ENCODE data around the gene PPARGC1A.

PPARGC1A gene

DNA sequence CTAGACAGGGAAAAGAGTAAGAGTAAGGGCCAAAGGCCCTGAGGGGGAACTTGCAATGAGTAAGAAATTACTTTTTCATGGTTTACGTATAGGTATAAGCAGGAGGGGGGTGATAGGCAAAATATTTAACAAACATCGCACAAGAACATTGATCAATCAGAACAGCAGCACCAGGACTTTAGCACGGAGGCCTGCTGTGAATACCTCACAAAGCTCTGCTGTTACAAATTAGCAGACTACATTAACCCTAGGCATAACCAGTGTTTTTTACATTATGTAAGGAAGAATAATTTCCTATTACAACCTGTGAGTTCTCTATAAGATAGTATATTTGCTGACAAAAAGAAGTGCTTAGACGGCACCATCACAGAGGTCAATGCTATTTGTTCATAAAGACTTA, 44.9 kb downstream of the PPARGC1A start:
- no peak for DNase-seq (ENCODE audit: low spot score)

DNA sequence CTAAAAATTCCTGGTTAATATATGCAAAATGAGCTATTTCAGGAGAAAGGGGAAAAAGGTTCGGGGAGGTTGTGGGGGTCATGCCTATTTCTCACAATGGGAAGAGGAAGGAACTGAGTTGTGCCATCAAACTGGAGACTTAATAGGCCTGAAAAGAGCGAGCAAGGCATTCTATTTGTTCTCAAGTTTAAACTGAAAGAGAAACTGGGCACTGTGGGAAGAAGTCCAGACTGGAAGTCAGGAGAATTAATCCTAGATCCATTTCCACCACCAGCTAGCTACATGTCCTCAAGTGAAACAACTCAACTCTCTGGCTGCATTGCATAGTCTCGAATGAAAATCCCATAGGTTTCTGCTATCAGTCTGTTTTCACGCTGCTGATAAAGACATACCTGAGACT, 50.6 kb downstream of the PPARGC1A start:
- no peak for DNase-seq (ENCODE audit: low spot score)

- DNase-seq (ENCODE audit: low spot score): no peak
Observed at GRCh38 chr4:23838607-23839006, 51.2 kb downstream of the PPARGC1A start.

DNA sequence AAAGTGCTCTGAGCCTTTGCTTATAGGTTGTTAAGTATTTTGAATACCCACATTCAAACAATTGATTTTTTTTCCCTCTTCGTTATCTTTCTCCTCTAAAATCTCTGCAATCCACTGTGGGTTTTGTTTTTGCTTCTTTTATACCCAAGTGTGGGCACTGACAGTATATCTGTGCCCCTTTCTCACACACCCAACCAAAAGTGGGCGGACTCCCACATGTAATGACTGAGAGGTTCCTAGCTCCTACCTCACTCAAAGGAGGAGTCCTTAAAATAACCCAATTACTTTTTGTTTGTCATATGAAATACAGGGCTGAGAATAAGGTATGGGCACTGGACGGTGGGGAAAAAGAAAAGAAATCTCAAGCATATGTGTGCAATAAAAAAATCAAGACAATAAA, 51.7 kb downstream of the PPARGC1A start:
- no peak for DNase-seq (ENCODE audit: low spot score)

DNA sequence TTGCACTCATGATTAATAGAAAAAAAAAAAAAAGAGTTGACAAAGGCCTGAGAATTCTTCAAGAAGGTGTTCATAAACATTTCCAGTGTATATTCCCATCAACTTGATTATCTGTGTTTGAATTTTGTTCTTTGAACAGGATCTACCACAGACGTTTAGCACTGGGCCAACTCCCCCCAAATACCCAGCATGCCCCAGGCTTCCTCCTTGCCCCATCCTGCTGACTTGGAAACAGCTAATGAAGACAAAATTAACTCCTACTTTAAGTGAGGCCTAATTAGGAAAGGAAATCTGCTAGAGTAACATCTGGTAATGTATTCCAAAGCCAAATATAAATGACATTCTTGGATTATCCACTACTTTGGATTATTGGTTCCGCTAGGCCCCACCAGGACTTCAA, 52.5 kb downstream of the PPARGC1A start:
- peak; percentile 30 for DNase-seq (ENCODE audit: low spot score)

DNA sequence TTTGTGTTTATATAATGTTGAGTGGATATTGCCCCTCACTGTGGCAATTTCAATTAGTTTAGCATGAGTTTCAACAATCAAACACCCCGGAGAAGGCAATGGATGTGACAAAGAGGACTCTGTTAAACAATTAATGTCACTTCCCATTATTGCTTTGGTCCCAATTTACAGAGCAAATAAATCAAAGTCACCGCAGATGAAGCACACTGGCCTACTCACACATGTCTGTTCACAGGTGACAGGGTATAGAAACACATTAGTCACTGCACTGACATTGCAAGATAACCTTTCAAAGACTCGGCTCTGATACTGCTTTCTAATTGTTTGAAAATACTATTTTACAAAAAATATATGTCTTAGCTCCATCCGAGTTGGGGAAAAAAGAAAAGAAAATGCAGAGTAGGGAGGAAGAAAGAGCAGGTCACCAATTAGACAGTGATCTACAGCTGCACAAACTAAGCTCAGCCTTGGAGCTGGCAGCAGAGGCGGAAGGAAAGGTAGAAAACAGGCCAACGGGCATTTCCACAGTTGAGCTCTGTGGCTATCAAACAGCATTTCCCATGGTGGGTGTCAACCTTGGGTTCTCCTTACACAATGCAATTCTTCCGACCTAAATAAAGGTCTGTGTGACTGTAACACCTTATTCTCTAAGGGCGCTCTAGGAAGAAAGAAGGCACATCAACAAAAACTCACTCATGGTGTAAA, 53.9 kb downstream of the PPARGC1A start:
- DNase-seq (ENCODE audit: low spot score): no peak

DNA sequence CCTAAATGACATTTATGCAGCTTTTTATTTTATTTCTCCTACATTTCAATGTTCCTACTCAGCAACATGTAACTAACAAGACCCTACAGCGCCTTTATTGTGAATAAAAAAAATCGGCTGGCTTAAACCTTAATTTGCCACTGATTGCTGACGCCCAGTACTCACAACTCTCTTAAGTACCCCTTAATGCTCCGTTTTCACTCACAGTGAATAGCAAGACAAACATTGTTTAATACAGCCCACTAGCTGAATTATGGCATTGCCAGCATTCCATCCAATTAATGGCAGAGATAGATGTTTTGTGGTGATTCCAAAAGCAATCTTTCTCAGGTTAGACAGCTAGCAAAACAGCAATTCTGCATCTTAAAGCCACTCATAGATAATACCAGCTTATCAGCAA, 61.1 kb downstream of the PPARGC1A start:
- DNase-seq (ENCODE audit: low spot score): no peak

DNA sequence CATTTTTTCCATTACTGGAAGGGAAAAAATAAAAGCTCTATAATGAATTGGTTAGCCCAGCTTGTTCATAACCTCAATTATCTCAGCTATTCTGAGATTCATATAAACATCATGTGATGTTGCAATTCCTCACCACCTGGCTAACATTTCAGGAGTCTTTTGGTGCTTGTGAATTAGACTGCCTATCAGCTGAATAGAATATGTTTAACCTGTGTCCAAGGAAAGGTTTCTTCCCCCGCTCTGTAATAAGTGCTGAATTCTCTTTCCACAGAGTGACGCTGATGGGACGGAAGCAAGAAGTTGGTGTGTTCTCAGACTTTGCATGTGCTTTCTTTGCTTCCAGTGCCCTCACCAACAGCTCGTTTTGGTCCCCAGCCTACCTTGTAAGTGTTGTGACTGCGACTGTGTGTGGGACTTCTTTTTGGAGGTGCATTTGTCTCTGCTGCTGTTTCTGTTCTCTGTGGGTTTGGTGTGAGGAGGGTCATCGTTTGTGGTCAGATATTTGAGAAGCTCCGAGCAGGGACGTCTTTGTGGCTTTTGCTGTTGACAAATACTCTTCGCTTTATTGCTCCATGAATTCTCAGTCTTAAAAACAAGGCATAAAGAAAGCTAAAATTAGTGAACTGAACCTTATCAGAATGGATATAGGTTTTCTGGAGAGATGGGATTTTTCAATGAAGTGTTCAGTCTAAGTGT, 61.7 kb downstream of the PPARGC1A start:
- no peak for DNase-seq (ENCODE audit: low spot score)

DNA sequence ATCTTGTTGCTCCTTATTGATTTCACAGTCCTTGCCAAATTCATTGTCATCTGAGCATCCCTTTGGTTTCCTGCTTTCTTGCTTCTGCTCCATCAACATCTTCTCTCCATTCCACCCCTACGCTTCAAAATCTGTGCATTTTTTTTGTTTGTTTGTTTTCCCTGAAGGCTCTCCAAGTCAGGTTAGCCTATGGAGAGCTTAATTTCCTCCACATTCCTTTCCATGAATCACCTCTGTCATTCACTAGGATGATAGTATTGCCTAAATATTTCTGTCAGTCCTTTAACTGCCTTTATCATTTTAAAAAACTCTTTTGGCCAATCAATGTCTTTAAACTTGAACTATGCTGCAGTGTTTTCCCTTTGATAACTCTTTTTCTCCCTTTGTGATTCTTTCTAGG, 67.7 kb downstream of the PPARGC1A start:
- DNase-seq (ENCODE audit: low spot score): no peak

DNA sequence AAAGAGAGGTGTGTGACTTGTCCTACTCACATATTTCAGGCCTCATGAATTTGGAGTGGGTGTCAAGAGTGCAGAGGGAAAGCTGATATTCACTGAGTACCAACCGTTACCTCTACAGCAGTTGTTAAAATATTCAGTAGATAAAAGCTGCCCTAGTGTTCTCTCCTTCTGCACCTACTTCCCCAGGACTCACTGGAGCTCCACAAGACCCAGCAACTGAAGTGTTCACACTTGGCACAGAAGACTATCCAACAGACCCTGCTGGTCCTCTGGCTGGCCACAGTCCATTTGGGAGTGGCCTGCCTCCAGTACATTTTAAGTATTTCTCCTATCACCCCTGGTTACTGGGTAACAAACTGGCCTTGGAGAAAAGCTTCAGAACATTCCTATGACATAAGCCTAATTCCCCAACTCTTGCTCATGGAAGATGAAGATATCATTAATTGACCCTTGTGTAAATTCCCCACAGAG, 70.8 kb downstream of the PPARGC1A start:
- DNase-seq (ENCODE audit: low spot score): no peak

DNA sequence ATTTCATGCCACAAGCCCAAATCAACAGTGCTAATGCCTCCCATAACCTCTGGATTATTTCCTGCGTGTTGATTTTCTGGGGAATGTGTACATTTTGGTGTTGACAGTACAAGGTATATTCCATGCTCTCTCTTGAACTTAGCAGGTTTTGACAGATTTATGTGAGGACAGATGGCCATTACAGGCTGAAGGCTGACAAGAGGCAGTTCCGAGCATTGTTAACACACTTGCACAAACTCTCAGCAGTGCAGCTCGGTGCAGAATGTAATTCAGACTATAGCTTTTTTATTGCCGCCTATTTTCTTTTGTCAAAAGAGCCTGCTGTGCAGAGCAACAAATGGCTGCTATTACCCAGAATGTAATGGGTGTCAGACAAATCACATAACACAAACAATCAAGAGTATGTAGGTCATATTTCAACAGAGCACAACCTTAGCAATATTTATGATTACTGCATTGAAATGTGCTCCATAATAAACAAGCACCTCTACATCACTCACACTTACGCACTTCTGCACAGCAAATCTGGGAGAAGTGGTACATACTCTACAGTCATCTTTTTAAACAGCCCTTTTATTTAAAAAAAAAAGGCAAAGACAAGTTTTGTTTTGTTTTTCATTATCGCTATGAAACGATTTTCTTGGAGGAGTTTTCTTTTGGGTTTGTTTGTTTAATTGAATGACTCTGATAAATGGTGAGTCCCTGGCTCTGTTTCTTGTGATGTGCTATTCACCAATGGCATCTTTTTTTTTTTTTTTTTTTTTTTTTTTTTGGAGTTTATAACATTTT, 71.6 kb downstream of the PPARGC1A start:
- no peak for DNase-seq (ENCODE audit: low spot score)

DNA sequence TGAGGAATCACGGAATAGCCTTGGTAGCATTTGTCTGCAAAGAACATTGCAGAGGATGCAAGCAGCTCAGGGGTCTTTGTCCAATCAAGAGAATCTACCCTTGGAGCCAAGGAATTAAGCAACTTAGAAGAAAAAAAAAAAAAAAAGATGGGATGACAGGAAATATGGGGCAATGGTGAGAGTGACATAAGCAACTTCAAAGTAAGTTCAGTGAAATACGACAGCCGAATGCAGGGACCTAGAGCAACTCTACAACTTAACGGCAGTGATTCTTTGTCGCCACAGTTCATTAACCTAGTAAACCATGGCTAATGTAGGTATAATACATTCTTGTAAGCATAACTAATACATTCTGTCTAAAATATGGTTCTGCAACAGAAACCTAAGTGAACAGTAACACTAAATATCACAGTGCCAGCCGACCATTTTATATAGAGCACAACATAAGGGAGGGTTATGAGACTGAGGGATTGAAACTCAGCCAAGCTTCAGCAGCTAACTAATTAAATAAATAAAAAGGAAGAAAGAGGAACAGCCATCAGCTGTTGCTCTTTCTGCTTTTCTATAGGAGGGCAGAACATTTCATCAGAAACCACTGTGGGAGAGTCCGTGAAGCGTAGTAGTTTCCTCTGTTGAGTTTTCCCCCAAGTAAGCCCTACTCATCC, 74.7 kb downstream of the PPARGC1A start:
- DNase-seq (ENCODE audit: low spot score): no peak

DNA sequence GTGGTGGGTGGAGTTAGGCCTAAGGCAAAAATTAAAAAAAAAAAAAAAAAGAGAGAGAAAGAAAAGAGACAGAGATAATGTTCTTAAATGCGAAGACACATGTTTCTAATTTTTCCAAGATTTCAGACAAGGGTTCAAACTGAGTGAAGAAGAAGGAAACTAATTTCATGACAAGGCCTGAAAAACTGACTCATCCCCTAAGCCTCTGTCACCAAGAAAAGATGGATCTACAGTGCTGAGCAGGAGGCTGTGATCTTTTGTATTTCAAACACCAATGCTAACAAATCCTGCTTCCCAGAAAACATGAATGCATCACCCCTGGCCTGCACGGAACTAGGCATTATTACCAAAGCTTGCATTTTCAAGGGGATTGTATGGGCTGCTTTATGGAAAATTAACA, 75.3 kb downstream of the PPARGC1A start:
- DNase-seq (ENCODE audit: low spot score): no peak

GRCh38 chr4:23811161-23811560, 78.7 kb downstream of the PPARGC1A start:
- no peak for DNase-seq (ENCODE audit: low spot score)

DNA sequence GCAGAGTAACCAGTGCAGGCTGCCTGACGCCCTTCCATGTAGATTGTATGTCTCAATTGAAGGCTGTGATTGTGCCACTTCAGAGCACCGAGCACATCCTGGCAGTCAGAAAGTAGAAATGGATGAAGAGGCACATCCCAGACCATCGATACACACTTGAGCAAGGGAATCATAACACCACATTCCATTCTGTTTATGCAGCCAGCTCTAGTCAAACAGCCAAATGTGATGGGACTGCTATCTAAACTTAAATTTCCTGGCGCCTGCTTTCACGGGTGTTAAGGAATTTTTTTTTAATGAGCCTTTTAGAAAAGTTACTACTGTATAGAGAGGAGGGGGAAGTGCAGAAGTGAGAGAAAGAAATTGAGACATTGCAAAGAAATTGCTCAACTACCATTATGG, 84.4 kb downstream of the PPARGC1A start:
- DNase-seq (ENCODE audit: low spot score): no peak

GRCh38 chr4:23789762-23790161, 100.1 kb downstream of the PPARGC1A start:
- DNase-seq (ENCODE audit: low spot score): no peak

GRCh38 chr4:23788460-23788859, 101.4 kb downstream of the PPARGC1A start:
- no peak for DNase-seq (ENCODE audit: low spot score)

DNA sequence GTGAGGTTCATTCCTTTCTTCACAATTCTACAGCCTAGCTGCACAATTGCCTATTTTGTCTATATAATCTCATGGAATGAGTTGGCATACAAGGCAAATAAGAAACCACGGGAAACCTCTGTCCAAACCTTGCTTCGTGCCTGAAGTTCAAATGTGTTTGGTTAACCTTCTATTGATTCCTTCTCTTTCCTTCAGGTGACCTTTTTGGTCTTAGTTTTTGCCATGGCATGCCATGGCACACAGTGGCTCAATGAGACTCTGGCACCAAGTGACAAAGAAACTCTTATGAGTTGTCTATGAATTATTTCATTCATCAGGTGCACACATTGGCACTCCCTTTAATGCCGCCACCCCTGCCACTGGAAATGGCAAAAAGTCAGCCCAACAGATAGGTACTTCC, 101.8 kb downstream of the PPARGC1A start:
- DNase-seq (ENCODE audit: low spot score): no peak

DNA sequence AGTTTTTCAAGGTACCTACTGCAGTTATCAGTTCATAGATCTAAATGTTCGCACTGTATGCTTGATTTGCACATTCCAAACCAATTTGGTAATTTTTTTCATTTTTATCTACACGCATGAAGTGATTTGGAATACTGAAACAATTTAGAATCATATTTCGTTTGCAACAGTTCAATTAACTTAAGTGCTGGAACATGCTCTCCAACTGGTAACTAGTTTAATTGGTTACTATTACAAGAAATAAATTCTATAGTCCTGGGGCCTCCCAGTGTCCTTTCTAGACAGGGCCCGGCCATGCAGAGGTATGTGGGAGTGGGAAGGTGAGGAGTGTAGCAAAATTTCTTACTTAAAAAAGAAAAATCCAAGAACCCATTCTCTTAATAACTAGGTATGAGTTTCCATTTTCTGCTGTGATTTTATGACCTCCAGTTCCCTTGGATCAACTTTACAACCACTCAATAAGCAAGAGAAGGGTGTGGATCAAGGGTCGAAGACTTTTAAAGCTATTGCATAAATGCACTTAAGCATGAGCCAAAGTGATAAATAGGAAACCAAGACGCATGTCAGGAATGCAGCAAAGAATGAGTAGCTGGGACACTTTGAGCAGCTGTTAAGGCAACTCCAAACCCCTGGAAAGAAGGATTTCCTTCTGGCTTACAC, 106.9 kb downstream of the PPARGC1A start:
- DNase-seq (ENCODE audit: low spot score): no peak

GRCh38 chr4:23779839-23780238, 110.0 kb downstream of the PPARGC1A start:
- no peak for DNase-seq (ENCODE audit: low spot score)

GRCh38 chr4:23779422-23779821, 110.4 kb downstream of the PPARGC1A start:
- no peak for DNase-seq (ENCODE audit: low spot score)

DNA sequence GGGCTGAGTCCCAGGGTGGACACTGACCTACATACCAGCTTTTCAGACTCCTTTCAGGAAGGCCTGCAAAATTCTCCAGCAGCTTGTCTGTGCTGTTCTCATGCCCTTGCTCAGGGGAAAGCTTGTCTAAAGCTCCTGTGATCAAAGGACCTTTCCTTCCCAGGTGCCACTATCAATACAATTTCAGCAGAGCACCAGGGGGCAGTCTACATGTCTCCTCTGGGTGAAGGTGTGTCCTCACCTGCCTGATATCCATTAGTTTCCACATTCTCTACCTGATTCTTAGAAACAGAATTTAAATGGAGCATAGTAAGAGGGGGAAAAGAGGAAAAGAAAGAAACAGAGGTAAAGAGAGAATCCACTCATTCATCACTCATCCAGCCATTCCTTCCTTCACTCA, 114.2 kb downstream of the PPARGC1A start:
- DNase-seq (ENCODE audit: low spot score): no peak

Data from D341Med (cell line).